Iris pigment epithelial cell (primary cell): ENCODE measurements around the gene PINLYP.

ENCODE experiments used
- DNase-seq: peaks from one replicate; pipeline ENCODE4 v3.0.0-alpha.2; 2011; ENCODE audit warnings: low read depth

PINLYP gene

GRCh38 chr19:43606569-43607229 is 31.1 kb downstream of the PINLYP start:
- no peak for DNase-seq

GRCh38 chr19:43607238-43608205 is 31.9 kb downstream of the PINLYP start:
- no peak for DNase-seq

- no peak for DNase-seq
Observed at GRCh38 chr19:43609872-43610271, 34.3 kb downstream of the PINLYP start.

GRCh38 chr19:43610493-43610892 is 34.9 kb downstream of the PINLYP start:
- DNase-seq: peak; percentile 31

GRCh38 chr19:43611788-43612187 is 36.2 kb downstream of the PINLYP start, which contains the start of gene SRRM5:
Gene SRRM5 (plus strand): TSS chr19:43612088. CDS start chr19:43612122, 34 bp downstream.
- no peak for DNase-seq

- DNase-seq: no peak
Observed at GRCh38 chr19:43612374-43612773, 36.8 kb downstream of the PINLYP start.

GRCh38 chr19:43616306-43616705 is 40.7 kb downstream of the PINLYP start:
- DNase-seq: no peak

- DNase-seq: no peak
Observed at GRCh38 chr19:43616954-43617353, 41.4 kb downstream of the PINLYP start.

- no peak for DNase-seq
Observed at GRCh38 chr19:43618921-43619261, 43.3 kb downstream of the PINLYP start.

- DNase-seq: peak; percentile 91
Observed at GRCh38 chr19:43619262-43620060, 43.9 kb downstream of the PINLYP start, which contains the start of gene ZNF428. Gene ZNF428 (minus strand): TSS chr19:43619629. CDS start chr19:43614304, 5,325 bp downstream.

- no peak for DNase-seq
Observed at GRCh38 chr19:43620061-43621001, 44.7 kb downstream of the PINLYP start.

GRCh38 chr19:43622070-43622469 is 46.5 kb downstream of the PINLYP start:
- no peak for DNase-seq

- no peak for DNase-seq
Observed at GRCh38 chr19:43622956-43623355, 47.4 kb downstream of the PINLYP start.

- no peak for DNase-seq
Observed at GRCh38 chr19:43623889-43624670, 48.5 kb downstream of the PINLYP start.

- DNase-seq: no peak
Observed at GRCh38 chr19:43624933-43625332, 49.3 kb downstream of the PINLYP start.

- no peak for DNase-seq
Observed at GRCh38 chr19:43625918-43626579, 50.4 kb downstream of the PINLYP start.

GRCh38 chr19:43626838-43627237 is 51.2 kb downstream of the PINLYP start:
- DNase-seq: no peak

GRCh38 chr19:43628646-43629326 is 53.2 kb downstream of the PINLYP start:
- DNase-seq: no peak

- DNase-seq: no peak
Observed at GRCh38 chr19:43631491-43631890, 55.9 kb downstream of the PINLYP start.
